MCF 10A (cell line): ENCODE results near the gene TMCC1. TPM values are rescaled to one million over a fixed set of nuclear protein-coding genes. Genes with fewer than 3 reads are reported as not detected.

ENCODE experiments used
- BruUV-seq: library from RNA; stranded (reverse); fragments of 400-500 nt; replicated peaks from 2 replicates; lab custom pipeline; 2021; lab: Mats Ljungman, UMichigan
- CTCF ChIA-PET: fragments of 300-600 bp; sonication (Branson Sonifier 250); formaldehyde crosslinking; extraction: SDS; loops from one replicate; lab custom pipeline; 2021; ENCODE audit warnings: antibody characterized with exemption, inconsistent platforms; lab: Yijun Ruan, JAX
- POLR2A ChIA-PET: fragments of 300-600, 350-650 bp; sonication (Branson Sonifier 250); formaldehyde crosslinking; extraction: SDS; loops from one replicate; lab custom pipeline; 2020; ENCODE audit warnings: antibody characterized with exemption, inconsistent platforms; lab: Yijun Ruan, JAX
- DNase-seq: peaks from one replicate; pipeline ENCODE4 v3.0.0-alpha.2; 2018; ENCODE audit not compliant: unreplicated experiment
- H3K27ac Mint-ChIP-seq: one replicate; pipeline ENCODE4 v1.8.0; 2022; ENCODE audit warnings: mild to moderate bottlenecking, low read depth, mixed read lengths; ENCODE audit not compliant: unreplicated experiment
- H3K27me3 Mint-ChIP-seq: one replicate; pipeline ENCODE4 v1.8.0; 2022; ENCODE audit warnings: mixed read lengths; ENCODE audit not compliant: insufficient read depth, unreplicated experiment
- H3K36me3 Mint-ChIP-seq: one replicate; pipeline ENCODE4 v1.8.0; 2022; ENCODE audit warnings: mild to moderate bottlenecking, moderate library complexity, mixed read lengths; ENCODE audit not compliant: insufficient read depth, unreplicated experiment
- H3K4me1 Mint-ChIP-seq: one replicate; pipeline ENCODE4 v1.8.0; 2022; ENCODE audit warnings: mixed read lengths; ENCODE audit not compliant: insufficient read depth, unreplicated experiment
- H3K4me3 Mint-ChIP-seq: one replicate; pipeline ENCODE4 v1.8.0; 2022; ENCODE audit warnings: mild to moderate bottlenecking, moderate library complexity, mixed read lengths; ENCODE audit not compliant: unreplicated experiment
- H3K9me3 Mint-ChIP-seq: one replicate; pipeline ENCODE4 v1.8.0; 2022; ENCODE audit warnings: mixed read lengths; ENCODE audit not compliant: unreplicated experiment
- CTCF ChIP-seq: fragments of 200-600 bp; IDR thresholded peaks from one replicate; pipeline ENCODE4 v1.8.0; 2022; ENCODE audit warnings: antibody characterized with exemption, mild to moderate bottlenecking; ENCODE audit not compliant: unreplicated experiment
- intact Hi-C: fragments of 100-400 bp; cut with micrococcal nuclease; formaldehyde crosslinking; loops from 2 replicates; pipeline ENCODE4 v1.14.1; 2022
- total RNA-seq: library from RNA; stranded (reverse); gene quantifications from 2 replicates; pipeline ENCODE4 v1.2.3, GENCODE V29; 2022

TMCC1 gene
- total RNA-seq, 1 experiment from 2014 or later, result 31.2 TPM

- DNase-seq, result no peak
- TF ChIP-seq CTCF, result no peak
- POLR2A ChIA-PET, result interaction anchor here (0.7 to 1.6 kb wide), 3 partner anchors 17 to 97 kb away, joined by 3 to 6 read pairs (median 3); no protein-coding TSS in a partner anchor
- intact Hi-C loops, result loop anchor here (10.0 kb wide), 1 partner anchor 67 kb away; no protein-coding TSS in a partner anchor
- Mint-ChIP-seq H3K9me3 (no peaks in the 10 kb centered on the region), H3K36me3 (peaks cover 6% of the 10 kb centered on the region), H3K4me1 (peaks cover 19% of the 10 kb centered on the region), H3K4me3 (no peak overlapping the region), H3K27ac (no peak overlapping the region), H3K27me3 (no peaks in the 10 kb centered on the region)
- BruUV-seq, result no TSS peak
- CTCF ChIA-PET, result interaction anchor here (0.7 kb wide), 1 partner anchor 21 kb away, joined by 3 read pairs; no protein-coding TSS in a partner anchor
Observed at GRCh38 chr3:129727707-129728106, 165.8 kb downstream of the TMCC1 start.

DNA sequence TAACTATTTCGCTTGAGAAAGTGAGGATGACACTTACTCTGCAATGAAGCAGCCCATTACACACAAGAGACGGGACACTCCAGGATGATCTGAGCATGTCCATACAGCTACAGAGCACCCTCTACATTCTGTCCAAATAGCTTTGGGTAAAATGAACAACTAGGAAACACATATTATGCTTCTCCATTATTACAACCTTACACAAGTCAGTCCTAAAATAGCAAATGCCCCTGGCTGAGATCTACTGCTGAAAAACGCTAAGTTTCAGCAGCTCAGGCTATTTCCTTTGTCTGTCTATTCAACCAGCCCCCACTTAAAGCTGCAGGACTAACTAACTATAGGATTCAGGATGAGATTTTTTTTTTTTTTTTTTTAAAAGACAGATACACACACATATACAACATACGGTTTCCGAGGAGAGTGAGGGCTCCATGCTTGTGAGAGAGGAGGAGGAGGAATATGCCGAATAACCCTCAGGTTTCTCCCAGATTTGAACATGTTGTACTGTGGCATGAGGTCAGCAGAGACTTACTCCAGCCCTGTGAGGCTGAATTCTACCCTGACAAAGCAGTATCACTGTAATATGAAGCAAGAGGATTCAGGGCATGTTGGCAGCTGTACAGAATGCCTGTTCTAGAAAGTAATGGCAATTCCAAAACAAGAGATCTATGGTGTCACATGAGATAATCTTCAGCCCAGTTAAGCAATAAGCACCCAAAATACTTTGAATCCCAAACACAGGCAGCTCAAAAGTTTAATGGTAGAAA is 169.8 kb downstream of the TMCC1 start:
- BruUV-seq, result TSS peak; percentile 63
- ChIA-PET CTCF (interaction anchor here (0.6 to 1.6 kb wide), 9 partner anchors 24 to 108 kb away, joined by 3 to 6 read pairs (median 3); no protein-coding TSS in a partner anchor), POLR2A (interaction anchor here (0.7 to 3.0 kb wide), 24 partner anchors 11 to 284 kb away, joined by 3 to 39 read pairs (median 4); partner anchors contain the start of genes IFT122 and MBD4)
- Mint-ChIP-seq H3K27ac (peak overlapping the region; percentile 87), H3K4me1 (peaks cover 29% of the 10 kb centered on the region), H3K4me3 (peak overlapping the region; percentile 77), H3K36me3 (peaks cover 5% of the 10 kb centered on the region), H3K9me3 (no peaks in the 10 kb centered on the region), H3K27me3 (no peaks in the 10 kb centered on the region)
- peak; percentile 91 for DNase-seq
- TF ChIP-seq CTCF, result no peak
- intact Hi-C loops, result loop anchor here (2.0 to 10.0 kb wide), 3 partner anchors 55 to 71 kb away; no protein-coding TSS in a partner anchor

- ChIA-PET CTCF (interaction anchor here (0.9 kb wide), 1 partner anchor 33 kb away, joined by 4 read pairs; no protein-coding TSS in a partner anchor), POLR2A (interaction anchor here (1.2 to 3.0 kb wide), 5 partner anchors 12 to 281 kb away, joined by 4 to 39 read pairs (median 8); no protein-coding TSS in a partner anchor)
- BruUV-seq, result no TSS peak
- H3K27ac Mint-ChIP-seq, result peak overlapping the region; percentile 87
- peak overlapping the region; percentile 77 for H3K4me3 Mint-ChIP-seq
- intact Hi-C loops, result loop anchor here (2.0 to 10.0 kb wide), 3 partner anchors 54 to 72 kb away; no protein-coding TSS in a partner anchor
- no peaks in the 10 kb centered on the region for H3K9me3 Mint-ChIP-seq
- TF ChIP-seq CTCF, result no peak
- peaks cover 5% of the 10 kb centered on the region for H3K36me3 Mint-ChIP-seq
- H3K4me1 Mint-ChIP-seq, result peaks cover 29% of the 10 kb centered on the region
- H3K27me3 Mint-ChIP-seq, result no peaks in the 10 kb centered on the region
- no peak for DNase-seq
Observed at GRCh38 chr3:129722527-129722926, 171.0 kb downstream of the TMCC1 start.

DNA sequence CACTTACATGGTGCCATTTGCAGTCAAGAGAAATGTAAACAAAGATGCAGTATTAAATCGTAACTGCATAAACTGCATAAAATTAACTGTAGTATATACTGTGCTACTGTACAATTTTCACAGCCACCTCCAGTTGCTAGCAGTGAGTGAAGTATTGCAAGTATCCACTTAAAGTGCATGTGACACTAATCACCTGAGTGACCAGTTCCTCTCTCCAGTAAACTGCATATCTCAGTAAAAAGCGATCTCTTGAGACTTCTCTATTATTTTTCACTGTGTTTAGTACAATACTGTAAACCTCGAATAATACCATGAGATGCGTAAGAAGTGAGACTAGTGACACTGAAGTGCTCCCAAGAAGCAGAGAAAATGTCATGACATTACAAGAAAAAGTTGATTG is 175.3 kb downstream of the TMCC1 start:
- TF ChIP-seq CTCF, result no peak
- no peaks in the 10 kb centered on the region for H3K27me3 Mint-ChIP-seq
- no peak overlapping the region for H3K4me3 Mint-ChIP-seq
- intact Hi-C loops, result no loop called here
- ChIA-PET POLR2A (no interaction called here), CTCF (no interaction called here)
- peaks cover 11% of the 10 kb centered on the region for H3K36me3 Mint-ChIP-seq
- no TSS peak for BruUV-seq
- no peak overlapping the region for H3K27ac Mint-ChIP-seq
- peaks cover 12% of the 10 kb centered on the region for H3K4me1 Mint-ChIP-seq
- no peak for DNase-seq
- H3K9me3 Mint-ChIP-seq, result no peaks in the 10 kb centered on the region
